Measurements from ENCODE around the gene CD200.

Gene CD200

DNA sequence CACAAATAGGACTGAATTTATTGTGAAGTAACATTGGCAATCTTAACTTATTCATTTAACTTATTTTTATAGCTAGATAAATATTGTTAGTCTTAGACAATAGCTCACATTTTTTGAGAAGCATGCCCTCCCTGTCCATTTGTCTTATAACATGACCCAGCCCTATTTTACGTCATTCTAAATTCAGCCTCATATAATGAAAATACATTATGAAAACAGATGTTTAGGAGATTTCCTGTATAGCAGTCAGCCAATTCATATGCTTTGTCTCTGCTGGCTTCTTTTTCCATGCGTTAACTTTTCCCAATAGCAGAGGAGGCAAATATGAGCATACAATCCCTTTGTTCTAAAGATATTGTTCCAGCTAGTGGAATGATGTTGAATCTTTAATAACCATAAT is 29.3 kb downstream of the CD200 start:
- CTCF ChIA-PET: interaction anchor here (0.6 kb wide), 1 partner anchor 34 kb away, joined by 3 read pairs; no protein-coding TSS in a partner anchor
- POLR2A ChIA-PET (ENCODE audit: low non-redundant PET): no interaction called here
- DNase-seq (ENCODE audit: low spot score): no peak
- TF ChIP-seq, protein P1, sequence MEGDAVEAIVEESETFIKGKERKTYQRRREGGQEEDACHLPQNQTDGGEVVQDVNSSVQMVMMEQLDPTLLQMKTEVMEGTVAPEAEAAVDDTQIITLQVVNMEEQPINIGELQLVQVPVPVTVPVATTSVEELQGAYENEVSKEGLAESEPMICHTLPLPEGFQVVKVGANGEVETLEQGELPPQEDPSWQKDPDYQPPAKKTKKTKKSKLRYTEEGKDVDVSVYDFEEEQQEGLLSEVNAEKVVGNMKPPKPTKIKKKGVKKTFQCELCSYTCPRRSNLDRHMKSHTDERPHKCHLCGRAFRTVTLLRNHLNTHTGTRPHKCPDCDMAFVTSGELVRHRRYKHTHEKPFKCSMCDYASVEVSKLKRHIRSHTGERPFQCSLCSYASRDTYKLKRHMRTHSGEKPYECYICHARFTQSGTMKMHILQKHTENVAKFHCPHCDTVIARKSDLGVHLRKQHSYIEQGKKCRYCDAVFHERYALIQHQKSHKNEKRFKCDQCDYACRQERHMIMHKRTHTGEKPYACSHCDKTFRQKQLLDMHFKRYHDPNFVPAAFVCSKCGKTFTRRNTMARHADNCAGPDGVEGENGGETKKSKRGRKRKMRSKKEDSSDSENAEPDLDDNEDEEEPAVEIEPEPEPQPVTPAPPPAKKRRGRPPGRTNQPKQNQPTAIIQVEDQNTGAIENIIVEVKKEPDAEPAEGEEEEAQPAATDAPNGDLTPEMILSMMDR (conservative IDR thresholded peaks at IDR 0.05; ENCODE audit: low read depth): no peak
- H3K27ac ChIP-seq: no peak overlapping the region

GRCh38 chr3:112364291-112364690 is 31.3 kb downstream of the CD200 start:
- POLR2A ChIA-PET (ENCODE audit: low non-redundant PET): no interaction called here

GRCh38 chr3:112365035-112365434 is 32.1 kb downstream of the CD200 start:
- POLR2A ChIA-PET (ENCODE audit: low non-redundant PET): no interaction called here
- H3K27ac ChIP-seq: no peak overlapping the region
- TF ChIP-seq, protein P1 (conservative IDR thresholded peaks at IDR 0.05; ENCODE audit: low read depth): no peak
- CTCF ChIA-PET: interaction anchor here (0.9 kb wide), 1 partner anchor 131 kb away, joined by 4 read pairs; no protein-coding TSS in a partner anchor
- DNase-seq (ENCODE audit: low spot score): no peak

More at GRCh38 chr3:112364291-112364690, 31.3 kb downstream of the CD200 start:
- H3K27ac ChIP-seq: no peak overlapping the region
- TF ChIP-seq, protein P1 (conservative IDR thresholded peaks at IDR 0.05; ENCODE audit: low read depth): no peak
- CTCF ChIA-PET: no interaction called here
- no peak for DNase-seq (ENCODE audit: low spot score)

- no peak overlapping the region for H3K27ac ChIP-seq
- ChIA-PET CTCF (interaction anchor here (0.9 kb wide), 1 partner anchor 130 kb away, joined by 4 read pairs; no protein-coding TSS in a partner anchor), POLR2A (ENCODE audit: low non-redundant PET) (no interaction called here)
- TF ChIP-seq, protein P1 (conservative IDR thresholded peaks at IDR 0.05; ENCODE audit: low read depth): no peak
- peak; percentile 8 for DNase-seq (ENCODE audit: low spot score)
These were observed 32.7 kb downstream of the CD200 start for GRCh38 chr3:112365636-112366035.

GRCh38 chr3:112366522-112366921 is 33.6 kb downstream of the CD200 start:
- no peak overlapping the region for H3K27ac ChIP-seq
- TF ChIP-seq, protein P1 (conservative IDR thresholded peaks at IDR 0.05; ENCODE audit: low read depth): no peak
- ChIA-PET CTCF (interaction anchor here (0.7 kb wide), 1 partner anchor 13 kb away, joined by 3 read pairs; no protein-coding TSS in a partner anchor), POLR2A (ENCODE audit: low non-redundant PET) (no interaction called here)
- no peak for DNase-seq (ENCODE audit: low spot score)

- DNase-seq (ENCODE audit: low spot score): no peak
- TF ChIP-seq, protein P1 (conservative IDR thresholded peaks at IDR 0.05; ENCODE audit: low read depth): no peak
- POLR2A ChIA-PET (ENCODE audit: low non-redundant PET): no interaction called here
- H3K27ac ChIP-seq: no peak overlapping the region
- CTCF ChIA-PET: interaction anchor here (0.7 kb wide), 1 partner anchor 13 kb away, joined by 5 read pairs; no protein-coding TSS in a partner anchor
These were observed 38.6 kb downstream of the CD200 start for GRCh38 chr3:112371569-112371968.

Measured in RWPE1 (cell line).